Sigmoid colon (tissue), 4 donors: ENCODE results near the gene TCF3.

Experiments
- CTCF ChIP-seq, 4 experiments: fragments of 450-650 bp in 3 of 4; fragments of 200-600 bp in 1 of 4; IDR thresholded peaks; one replicate each; pipeline ENCODE4 v1.5.1; 2016 to 2019; ENCODE audit warnings: antibody characterized with exemption in 4 of 4, mild to moderate bottlenecking in 3 of 4, moderate library complexity in 2 of 4
- EP300 ChIP-seq, 4 donors: sonication (generic); formaldehyde crosslinking; IDR thresholded peaks; one replicate each; pipeline ENCODE4 v1.6.1; 2017; ENCODE audit warnings: antibody characterized with exemption in 4 of 4
- POLR2AphosphoS5 ChIP-seq, 4 donors: sonication (generic); formaldehyde crosslinking; IDR thresholded peaks; one replicate each; pipeline ENCODE4 v1.6.1; 2017; ENCODE audit warnings: antibody characterized with exemption in 4 of 4

- no peak for TF ChIP-seq CTCF (IDR thresholded peaks at IDR 0.05)
- TF ChIP-seq POLR2AphosphoS5 (IDR thresholded peaks at IDR 0.05): peak; percentile 54 to 76 (median 66)
- no peak for TF ChIP-seq EP300 (IDR thresholded peaks at IDR 0.05)
These were observed 60.2 kb downstream of the TCF3 start for GRCh38 chr19:1592024-1592754.
